ENCODE results near the gene OR2B6.

Gene OR2B6

GRCh38 chr6:28001351-28001750, 44.3 kb downstream of the OR2B6 start:
- DNase-seq = no peak

DNA sequence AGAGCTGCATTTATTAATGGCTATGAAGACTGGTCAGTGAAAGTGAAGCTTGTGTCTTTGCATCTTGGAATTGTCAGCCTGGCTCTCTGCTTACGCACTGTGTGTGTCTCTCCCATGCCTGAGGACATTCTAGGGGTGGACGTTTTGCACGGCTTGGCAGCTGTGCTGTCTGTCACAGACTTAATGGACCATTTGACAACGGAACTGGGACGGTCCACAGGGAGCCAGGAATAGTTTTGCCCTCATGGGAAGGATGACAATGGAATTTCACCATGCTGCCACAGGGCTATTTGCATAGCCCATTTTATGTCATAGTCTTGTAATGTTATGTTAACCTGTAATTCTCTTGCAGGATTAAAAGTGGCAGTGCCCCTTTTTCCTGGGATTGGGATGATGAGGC, 44.7 kb downstream of the OR2B6 start:
- DNase-seq = no peak

- no peak for DNase-seq
These were observed 45.1 kb downstream of the OR2B6 start for GRCh38 chr6:28002161-28002560.

DNA sequence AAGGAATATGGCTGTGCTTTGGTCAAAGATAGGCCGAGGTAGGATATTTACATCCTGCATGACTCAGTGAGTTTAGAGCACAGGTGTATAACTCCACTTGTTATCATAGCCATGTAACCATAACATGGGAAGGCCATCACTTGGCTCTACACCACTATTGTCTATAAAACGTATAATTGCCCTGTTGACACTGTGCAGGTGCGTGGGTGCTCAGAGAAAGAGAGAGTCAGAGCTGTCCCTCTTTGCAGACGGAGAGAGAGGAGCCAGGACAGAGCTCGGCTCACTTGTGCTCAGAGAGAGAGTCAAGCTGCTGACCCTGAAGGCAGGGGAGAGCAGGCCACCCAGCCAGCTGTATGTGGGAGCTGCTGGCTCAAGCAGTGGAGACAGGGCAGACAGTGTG, 46.0 kb downstream of the OR2B6 start:
- DNase-seq = no peak

GRCh38 chr6:28003661-28004060, 46.6 kb downstream of the OR2B6 start:
- no peak for DNase-seq

- DNase-seq = no peak
These were observed 47.5 kb downstream of the OR2B6 start for GRCh38 chr6:28004350-28005151.

DNA sequence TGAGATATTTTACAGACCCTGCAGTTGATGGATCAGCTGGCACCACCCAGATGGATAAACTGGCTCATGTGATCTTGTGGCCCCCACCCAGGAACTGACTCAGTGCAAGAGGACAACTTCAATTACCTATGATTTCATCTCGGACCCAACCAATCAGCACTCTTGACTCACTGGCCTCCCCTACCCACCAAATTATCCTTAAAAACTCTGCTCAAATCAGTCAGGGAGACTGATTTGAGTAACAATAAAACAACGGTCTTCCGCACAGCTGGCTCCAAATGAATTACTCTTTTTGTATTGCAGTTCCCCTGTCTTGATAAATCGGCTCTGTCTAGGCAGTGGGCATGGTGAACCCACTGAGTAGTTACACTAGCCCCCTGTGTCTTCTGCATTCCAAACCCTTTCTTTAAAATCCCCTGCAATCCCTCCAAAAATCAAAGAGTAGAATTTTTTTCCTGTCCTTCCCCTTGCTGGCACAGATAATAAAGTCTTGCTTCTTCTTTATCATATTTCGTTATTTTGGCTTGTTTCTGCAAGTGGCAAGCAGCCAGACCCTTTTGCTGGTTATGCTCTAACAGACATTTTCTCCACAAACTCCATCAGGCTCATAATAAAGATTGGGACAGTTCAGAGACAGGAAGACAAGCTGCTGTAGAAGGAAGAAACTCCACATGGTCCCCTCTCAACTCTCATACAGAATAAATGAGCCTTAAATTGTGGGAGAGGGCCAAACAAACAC, 48.3 kb downstream of the OR2B6 start:
- DNase-seq = no peak

DNA sequence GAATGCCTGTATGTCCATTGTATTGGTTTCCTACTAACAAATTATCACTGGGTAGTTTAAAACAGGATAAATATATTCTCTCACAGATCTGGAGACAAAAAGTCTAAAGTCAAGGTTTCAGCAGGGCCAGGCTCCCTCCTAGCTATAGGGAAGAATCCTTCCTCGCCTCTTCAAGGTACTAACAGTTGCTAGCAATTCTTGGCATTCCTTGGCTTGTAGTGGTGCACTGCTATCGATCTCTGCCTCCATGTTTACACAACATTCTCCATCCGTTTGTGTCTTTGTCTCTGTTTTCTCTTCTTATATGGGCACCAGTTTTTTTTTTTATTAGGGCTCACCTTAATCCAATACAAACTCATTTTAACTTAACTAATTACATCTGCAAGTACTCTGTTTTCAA, 48.9 kb downstream of the OR2B6 start:
- no peak for DNase-seq

All from activated effector memory CD4-positive, alpha-beta T cell treated with Interleukin-2 at 50 U/mL for 16 hours (primary cell).